ENCODE data around the gene EML6.

DNA sequence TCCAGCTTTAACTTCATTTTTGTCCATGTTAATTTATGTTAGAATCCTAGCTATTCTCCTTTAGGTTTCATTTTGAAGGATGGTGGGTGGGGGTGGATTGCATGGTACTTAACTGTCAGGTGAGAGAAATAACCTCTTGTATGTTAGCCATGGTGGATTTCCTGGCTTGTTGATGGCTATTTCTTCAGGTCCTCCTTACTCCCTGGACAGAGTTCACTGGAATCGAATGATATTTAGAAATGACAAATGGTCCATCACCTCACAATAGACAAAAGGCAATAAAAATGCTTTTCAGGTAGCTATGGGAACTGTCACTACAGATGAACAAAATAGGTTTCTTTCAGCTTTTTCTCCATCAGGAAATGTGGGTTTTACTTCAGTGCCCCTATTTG, 91.7 kb downstream of the EML6 start:
- TF ChIP-seq CTCF (IDR thresholded peaks at IDR 0.05): no peak
- TF ChIP-seq POLR2A (IDR thresholded peaks at IDR 0.05): no peak
